Amniotic stem cell (primary cell): Measurements from ENCODE around the gene POU2AF3.
A peak's percentile ranks its signal among the peaks of the same experiment; 100 is the strongest.

Experiments
- DNase-seq: peaks from one replicate; lab custom pipeline; 2025; lab: John Stamatoyannopoulos, UW

The POU2AF3 gene

GRCh38 chr11:111329306-111330204 lies 31.2 kb downstream of the POU2AF3 start:
- DNase-seq, result no peak

GRCh38 chr11:111330234-111330893 lies 32.0 kb downstream of the POU2AF3 start:
- DNase-seq, result no peak

GRCh38 chr11:111331711-111332479 lies 33.5 kb downstream of the POU2AF3 start:
- peak; percentile 7 for DNase-seq

- DNase-seq, result no peak
Observed at GRCh38 chr11:111334532-111335502, 36.5 kb downstream of the POU2AF3 start.

- no peak for DNase-seq
Observed at GRCh38 chr11:111335549-111335948, 37.2 kb downstream of the POU2AF3 start.

GRCh38 chr11:111336062-111336461 lies 37.7 kb downstream of the POU2AF3 start:
- DNase-seq, result no peak

GRCh38 chr11:111336582-111337256 lies 38.4 kb downstream of the POU2AF3 start:
- peak; percentile 38 for DNase-seq

- DNase-seq, result no peak
Observed at GRCh38 chr11:111339758-111340388, 41.5 kb downstream of the POU2AF3 start.

GRCh38 chr11:111342329-111342728 lies 44.0 kb downstream of the POU2AF3 start:
- no peak for DNase-seq

GRCh38 chr11:111344032-111344431 lies 45.7 kb downstream of the POU2AF3 start:
- DNase-seq, result no peak

GRCh38 chr11:111347002-111347722 lies 48.8 kb downstream of the POU2AF3 start:
- no peak for DNase-seq

GRCh38 chr11:111347723-111348115 lies 49.4 kb downstream of the POU2AF3 start:
- DNase-seq, result peak; percentile 5

- DNase-seq, result no peak
Observed at GRCh38 chr11:111348147-111348546, 49.8 kb downstream of the POU2AF3 start.

- DNase-seq, result no peak
Observed at GRCh38 chr11:111349191-111349695, 50.9 kb downstream of the POU2AF3 start.

GRCh38 chr11:111350811-111351210 lies 52.5 kb downstream of the POU2AF3 start:
- no peak for DNase-seq

GRCh38 chr11:111351374-111352055 lies 53.2 kb downstream of the POU2AF3 start:
- no peak for DNase-seq

GRCh38 chr11:111352231-111352746 lies 53.9 kb downstream of the POU2AF3 start:
- no peak for DNase-seq

- no peak for DNase-seq
Observed at GRCh38 chr11:111352935-111353710, 54.8 kb downstream of the POU2AF3 start.
